GM19025 (cell line): Measurements from ENCODE around the gene ACTN3.
A peak's percentile ranks its signal among the peaks of the same experiment; 100 is the strongest.
"Not testable (repeated sequence)": the region's sequence is repeated elsewhere in the genome, so short reads cannot be mapped to it uniquely, and the experiment has no call there.

Experiments
- ATAC-seq: cut with Tn5 transposase; IDR thresholded peaks from one replicate; pipeline ENCODE4 v1.9.1; 2021; ENCODE audit warnings: mild to moderate bottlenecking, low read depth, moderate library complexity; ENCODE audit not compliant: unreplicated experiment

Gene ACTN3

GRCh38 chr11:66543263-66544107 lies 3.2 kb upstream of the ACTN3 start:
- no peak for ATAC-seq

- ATAC-seq, result not testable (repeated sequence)
These were observed 1.8 kb upstream of the ACTN3 start for GRCh38 chr11:66544952-66545351.

GRCh38 chr11:66545701-66546367 lies 869 bp upstream of the ACTN3 start, which contains the start of gene ZDHHC24:
Gene ZDHHC24 (minus strand): TSS chr11:66546048. CDS start chr11:66546003, 45 bp downstream.
- peak; percentile 89 for ATAC-seq

GRCh38 chr11:66546966-66547661 lies 411 bp downstream of the ACTN3 start:
- no peak for ATAC-seq

- ATAC-seq, result no peak
These were observed 933 bp downstream of the ACTN3 start for GRCh38 chr11:66547662-66548009.

- ATAC-seq, result no peak
These were observed 1.3 kb downstream of the ACTN3 start for GRCh38 chr11:66548041-66548440.

GRCh38 chr11:66548774-66549630 lies 2.3 kb downstream of the ACTN3 start:
- no peak for ATAC-seq

GRCh38 chr11:66549696-66550095 lies 3.0 kb downstream of the ACTN3 start:
- ATAC-seq, result no peak

- ATAC-seq, result no peak
These were observed 4.2 kb downstream of the ACTN3 start for GRCh38 chr11:66550887-66551286.

GRCh38 chr11:66554602-66555001 lies 7.9 kb downstream of the ACTN3 start:
- no peak for ATAC-seq

- no peak for ATAC-seq
These were observed 8.7 kb downstream of the ACTN3 start for GRCh38 chr11:66555416-66555815.

GRCh38 chr11:66556086-66556485 lies 9.4 kb downstream of the ACTN3 start:
- no peak for ATAC-seq

GRCh38 chr11:66557733-66558326 lies 11.1 kb downstream of the ACTN3 start:
- no peak for ATAC-seq

- ATAC-seq, result no peak
These were observed 12.6 kb downstream of the ACTN3 start for GRCh38 chr11:66559142-66559865.

- ATAC-seq, result no peak
These were observed 13.4 kb downstream of the ACTN3 start for GRCh38 chr11:66559866-66560676.

- no peak for ATAC-seq
These were observed 14.7 kb downstream of the ACTN3 start for GRCh38 chr11:66561178-66561974.

- ATAC-seq, result no peak
These were observed 15.2 kb downstream of the ACTN3 start for GRCh38 chr11:66561975-66562248.

GRCh38 chr11:66562275-66562674 lies 15.6 kb downstream of the ACTN3 start:
- no peak for ATAC-seq
